ENCODE measurements around the gene GANAB.
A peak's percentile ranks its signal among the peaks of the same experiment; 100 is the strongest.
"Not testable (repeated sequence)": the region's sequence is repeated elsewhere in the genome, so short reads cannot be mapped to it uniquely, and the experiment has no call there.

The GANAB gene

GRCh38 chr11:62677714-62678113 is 31.3 kb upstream of the GANAB start:
- H3K4me3 ChIP-seq (ENCODE audit: low read length) = peak overlapping the region; percentile 84
- no peaks in the 10 kb centered on the region for H3K27me3 ChIP-seq (ENCODE audit: control insufficient read depth, insufficient read depth, low read length)
- H3K9ac ChIP-seq (ENCODE audit: low read length) = peak overlapping the region; percentile 90
- no peaks in the 10 kb centered on the region for H3K36me3 ChIP-seq (ENCODE audit: control insufficient read depth, insufficient read depth, low read length)
- no peaks in the 10 kb centered on the region for H3K9me3 ChIP-seq (ENCODE audit: control insufficient read depth, low read length)
- peaks cover 11% of the 10 kb centered on the region for H3K4me1 ChIP-seq (ENCODE audit: control insufficient read depth, insufficient read depth, low read length)

GRCh38 chr11:62677156-62677555 is 30.7 kb upstream of the GANAB start:
- no peaks in the 10 kb centered on the region for H3K36me3 ChIP-seq (ENCODE audit: control insufficient read depth, insufficient read depth, low read length)
- H3K4me3 ChIP-seq (ENCODE audit: low read length) = no peak overlapping the region
- H3K9ac ChIP-seq (ENCODE audit: low read length) = no peak overlapping the region

GRCh38 chr11:62676698-62677097 is 30.3 kb upstream of the GANAB start:
- Histone ChIP-seq H3K27me3 (ENCODE audit: control insufficient read depth, insufficient read depth, low read length) (no peaks in the 10 kb centered on the region), H3K9ac (ENCODE audit: low read length) (no peak overlapping the region), H3K9me3 (ENCODE audit: control insufficient read depth, low read length) (no peaks in the 10 kb centered on the region), H3K4me1 (ENCODE audit: control insufficient read depth, insufficient read depth, low read length) (peaks cover 17% of the 10 kb centered on the region), H3K4me3 (ENCODE audit: low read length) (no peak overlapping the region), H3K36me3 (ENCODE audit: control insufficient read depth, insufficient read depth, low read length) (no peaks in the 10 kb centered on the region)

More at GRCh38 chr11:62677156-62677555, 30.7 kb upstream of the GANAB start:
- H3K4me1 ChIP-seq (ENCODE audit: control insufficient read depth, insufficient read depth, low read length) = peaks cover 17% of the 10 kb centered on the region
- H3K9me3 ChIP-seq (ENCODE audit: control insufficient read depth, low read length) = no peaks in the 10 kb centered on the region
- no peaks in the 10 kb centered on the region for H3K27me3 ChIP-seq (ENCODE audit: control insufficient read depth, insufficient read depth, low read length)

- not testable (repeated sequence) for H3K9me3 ChIP-seq (ENCODE audit: control insufficient read depth, low read length); H3K9ac ChIP-seq (ENCODE audit: low read length); H3K27me3 ChIP-seq (ENCODE audit: control insufficient read depth, insufficient read depth, low read length); H3K4me3 ChIP-seq (ENCODE audit: low read length); H3K36me3 ChIP-seq (ENCODE audit: control insufficient read depth, insufficient read depth, low read length)
- H3K4me1 ChIP-seq (ENCODE audit: control insufficient read depth, insufficient read depth, low read length) = peaks cover 17% of the 10 kb centered on the region
Measured at GRCh38 chr11:62675415-62675814, 29.0 kb upstream of the GANAB start.

- Histone ChIP-seq H3K9me3 (ENCODE audit: control insufficient read depth, low read length) (no peaks in the 10 kb centered on the region), H3K4me1 (ENCODE audit: control insufficient read depth, insufficient read depth, low read length) (peaks cover 29% of the 10 kb centered on the region), H3K9ac (ENCODE audit: low read length) (peak overlapping the region; percentile 94), H3K4me3 (ENCODE audit: low read length) (no peak overlapping the region), H3K36me3 (ENCODE audit: control insufficient read depth, insufficient read depth, low read length) (no peaks in the 10 kb centered on the region), H3K27me3 (ENCODE audit: control insufficient read depth, insufficient read depth, low read length) (no peaks in the 10 kb centered on the region)
Measured at GRCh38 chr11:62673196-62673525, 26.7 kb upstream of the GANAB start.

GRCh38 chr11:62671608-62672389 is 25.4 kb upstream of the GANAB start, which contains the start of the genes LBHD1 and UQCC3:
TSS of gene LBHD1 (minus strand) at chr11:62672267. CDS start at chr11:62670031, 2,236 bp downstream.
TSS of gene UQCC3 (plus strand) at chr11:62671673. CDS start at chr11:62671746, 73 bp downstream.
- peaks cover 6% of the 10 kb centered on the region for H3K36me3 ChIP-seq (ENCODE audit: control insufficient read depth, insufficient read depth, low read length)
- H3K9me3 ChIP-seq (ENCODE audit: control insufficient read depth, low read length) = no peaks in the 10 kb centered on the region
- H3K27me3 ChIP-seq (ENCODE audit: control insufficient read depth, insufficient read depth, low read length) = no peaks in the 10 kb centered on the region
- peak within 1 kb of the TSS; percentile 98 for H3K4me3 ChIP-seq (ENCODE audit: low read length)
- H3K4me1 ChIP-seq (ENCODE audit: control insufficient read depth, insufficient read depth, low read length) = peaks cover 34% of the 10 kb centered on the region
- H3K9ac ChIP-seq (ENCODE audit: low read length) = peak within 1 kb of the TSS; percentile 94

GRCh38 chr11:62671236-62671607 is 24.8 kb upstream of the GANAB start:
- Histone ChIP-seq H3K4me1 (ENCODE audit: control insufficient read depth, insufficient read depth, low read length) (peaks cover 40% of the 10 kb centered on the region), H3K36me3 (ENCODE audit: control insufficient read depth, insufficient read depth, low read length) (peaks cover 8% of the 10 kb centered on the region), H3K9me3 (ENCODE audit: control insufficient read depth, low read length) (no peaks in the 10 kb centered on the region), H3K4me3 (ENCODE audit: low read length) (peak overlapping the region; percentile 98), H3K9ac (ENCODE audit: low read length) (peak overlapping the region; percentile 94), H3K27me3 (ENCODE audit: control insufficient read depth, insufficient read depth, low read length) (no peaks in the 10 kb centered on the region)

- H3K4me3 ChIP-seq (ENCODE audit: low read length) = no peak overlapping the region
- H3K36me3 ChIP-seq (ENCODE audit: control insufficient read depth, insufficient read depth, low read length) = peaks cover 11% of the 10 kb centered on the region
- no peaks in the 10 kb centered on the region for H3K27me3 ChIP-seq (ENCODE audit: control insufficient read depth, insufficient read depth, low read length)
- H3K9ac ChIP-seq (ENCODE audit: low read length) = peak overlapping the region; percentile 17
- H3K9me3 ChIP-seq (ENCODE audit: control insufficient read depth, low read length) = no peaks in the 10 kb centered on the region
- H3K4me1 ChIP-seq (ENCODE audit: control insufficient read depth, insufficient read depth, low read length) = peaks cover 43% of the 10 kb centered on the region
Measured at GRCh38 chr11:62669420-62670161, 23.2 kb upstream of the GANAB start.

GRCh38 chr11:62667460-62667859 is 21.0 kb upstream of the GANAB start:
- Histone ChIP-seq H3K9ac (ENCODE audit: low read length) (peak overlapping the region; percentile 79), H3K9me3 (ENCODE audit: control insufficient read depth, low read length) (no peaks in the 10 kb centered on the region), H3K27me3 (ENCODE audit: control insufficient read depth, insufficient read depth, low read length) (no peaks in the 10 kb centered on the region), H3K4me3 (ENCODE audit: low read length) (no peak overlapping the region), H3K4me1 (ENCODE audit: control insufficient read depth, insufficient read depth, low read length) (peaks cover 39% of the 10 kb centered on the region), H3K36me3 (ENCODE audit: control insufficient read depth, insufficient read depth, low read length) (peaks cover 11% of the 10 kb centered on the region)

- Histone ChIP-seq H3K9me3 (ENCODE audit: control insufficient read depth, low read length) (no peaks in the 10 kb centered on the region), H3K4me3 (ENCODE audit: low read length) (peak overlapping the region; percentile 96), H3K36me3 (ENCODE audit: control insufficient read depth, insufficient read depth, low read length) (peaks cover 11% of the 10 kb centered on the region), H3K27me3 (ENCODE audit: control insufficient read depth, insufficient read depth, low read length) (no peaks in the 10 kb centered on the region), H3K9ac (ENCODE audit: low read length) (peak overlapping the region; percentile 79), H3K4me1 (ENCODE audit: control insufficient read depth, insufficient read depth, low read length) (peaks cover 36% of the 10 kb centered on the region)
Measured at GRCh38 chr11:62666259-62666926, 20.0 kb upstream of the GANAB start.

- H3K27me3 ChIP-seq (ENCODE audit: control insufficient read depth, insufficient read depth, low read length) = no peaks in the 10 kb centered on the region
- H3K9ac ChIP-seq (ENCODE audit: low read length) = peak overlapping the region; percentile 79
- peaks cover 36% of the 10 kb centered on the region for H3K4me1 ChIP-seq (ENCODE audit: control insufficient read depth, insufficient read depth, low read length)
- no peaks in the 10 kb centered on the region for H3K9me3 ChIP-seq (ENCODE audit: control insufficient read depth, low read length)
- peaks cover 11% of the 10 kb centered on the region for H3K36me3 ChIP-seq (ENCODE audit: control insufficient read depth, insufficient read depth, low read length)
- peak overlapping the region; percentile 96 for H3K4me3 ChIP-seq (ENCODE audit: low read length)
Measured at GRCh38 chr11:62665599-62666258, 19.3 kb upstream of the GANAB start.

All from mucosa of stomach (tissue), 1 donor.